HAP-1 (cell line): ENCODE data around the gene SLC66A2.

Experiments used
- DNase-seq, 2 experiments: peaks; one replicate each; pipeline ENCODE4 v3.0.0-alpha.2; 2016 to 2020; ENCODE audit warnings: low spot score in 2 of 2
- H3K27me3 ChIP-seq: fragments of 250-450 bp; sonication (Bioruptor Pico); 2 replicates; pipeline ENCODE4 v1.5.1; 2020; ENCODE audit warnings: low read depth, mild to moderate bottlenecking, moderate library complexity
- H3K36me3 ChIP-seq: fragments of 250-450 bp; sonication (Bioruptor Pico); replicated peaks from 2 replicates; pipeline ENCODE4 v1.5.1; 2020; ENCODE audit warnings: mild to moderate bottlenecking
- H3K4me1 ChIP-seq: fragments of 250-450 bp; sonication (Bioruptor Pico); 2 replicates; pipeline ENCODE4 v1.5.1; 2020; ENCODE audit warnings: mild to moderate bottlenecking
- H3K4me3 ChIP-seq: fragments of 250-450 bp; sonication (Bioruptor Pico); 2 replicates; pipeline ENCODE4 v1.5.1; 2020; ENCODE audit warnings: mild to moderate bottlenecking, moderate library complexity
- H3K9me3 ChIP-seq: fragments of 250-450 bp; sonication (Bioruptor Pico); 2 replicates; pipeline ENCODE4 v1.5.1; 2020; ENCODE audit warnings: mild to moderate bottlenecking, moderate library complexity
- in situ Hi-C: fragments of 300-500 bp; cut with MboI; formaldehyde crosslinking; loops from 3 replicates; pipeline ENCODE4 v1.14.3; 2020; ENCODE audit warnings: low sequenced_read_pairs, inconsistent platforms, mixed read lengths

The SLC66A2 gene

DNA sequence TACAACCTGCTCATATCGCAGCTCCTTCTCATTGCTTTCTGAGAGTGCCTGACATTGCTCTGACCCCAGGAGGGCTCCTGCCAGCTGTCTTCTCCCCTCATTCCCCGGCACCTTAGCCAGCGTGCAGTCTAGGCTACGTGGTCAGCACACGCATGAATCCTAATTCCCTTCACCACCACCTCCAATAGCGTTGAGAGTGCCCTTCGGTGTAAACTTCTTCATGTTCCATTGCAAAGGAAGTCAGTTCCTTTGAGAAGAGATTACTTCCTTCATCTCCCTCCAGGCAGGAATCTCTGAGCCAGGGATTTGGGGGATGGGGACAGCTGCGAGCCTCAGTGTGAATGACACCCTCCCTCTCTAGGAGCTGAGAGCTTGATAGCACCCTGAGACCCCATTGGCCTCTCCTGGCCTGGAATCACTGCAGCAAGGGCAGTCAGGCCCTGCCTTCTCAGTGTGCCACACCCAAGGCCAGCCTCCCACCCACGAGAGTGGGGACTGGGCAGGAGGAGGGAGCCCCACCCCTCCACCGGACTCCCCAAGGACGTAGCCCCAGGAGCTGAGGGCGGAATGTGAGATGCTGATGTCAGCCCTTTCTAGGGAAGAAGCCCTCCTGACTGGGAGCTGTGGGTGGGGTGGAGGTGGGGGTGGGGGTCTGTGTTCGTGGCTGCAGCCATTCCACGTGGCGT is 53.4 kb downstream of the SLC66A2 start:
- no peak overlapping the region for H3K4me3 ChIP-seq
- no peak for DNase-seq
- no peaks in the 10 kb centered on the region; the same call in 1 of the 2 replicates for H3K9me3 ChIP-seq
- H3K36me3 ChIP-seq = peaks cover under 1% of the 10 kb centered on the region
- no peaks in the 10 kb centered on the region for H3K4me1 ChIP-seq
- in situ Hi-C loops = no loop called here
- no peaks in the 10 kb centered on the region for H3K27me3 ChIP-seq

DNA sequence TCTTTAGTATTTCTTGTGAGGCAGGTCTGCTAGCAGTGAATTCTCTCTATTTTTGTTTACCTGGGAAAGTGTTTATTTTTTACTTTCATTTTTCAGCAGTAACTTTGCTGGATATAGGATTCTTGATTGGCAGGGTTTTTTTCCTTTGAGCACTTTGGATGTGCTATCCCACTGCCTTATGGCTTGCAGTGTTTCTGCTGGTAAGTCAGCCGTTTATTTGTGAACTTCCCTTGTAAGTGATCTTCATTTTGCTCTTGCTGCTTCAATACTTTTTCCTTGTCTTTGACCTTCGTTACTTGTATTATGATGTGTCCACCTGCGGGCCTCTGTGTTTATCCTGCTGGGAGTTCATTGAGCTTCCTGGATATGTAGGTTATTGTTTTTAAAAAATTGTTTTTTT is 54.7 kb downstream of the SLC66A2 start:
- Histone ChIP-seq H3K4me1 (no peaks in the 10 kb centered on the region), H3K4me3 (no peak overlapping the region), H3K36me3 (no peaks in the 10 kb centered on the region), H3K27me3 (no peaks in the 10 kb centered on the region), H3K9me3 (no peaks in the 10 kb centered on the region; the same call in 1 of the 2 replicates)
- in situ Hi-C loops = no loop called here
- no peak for DNase-seq

DNA sequence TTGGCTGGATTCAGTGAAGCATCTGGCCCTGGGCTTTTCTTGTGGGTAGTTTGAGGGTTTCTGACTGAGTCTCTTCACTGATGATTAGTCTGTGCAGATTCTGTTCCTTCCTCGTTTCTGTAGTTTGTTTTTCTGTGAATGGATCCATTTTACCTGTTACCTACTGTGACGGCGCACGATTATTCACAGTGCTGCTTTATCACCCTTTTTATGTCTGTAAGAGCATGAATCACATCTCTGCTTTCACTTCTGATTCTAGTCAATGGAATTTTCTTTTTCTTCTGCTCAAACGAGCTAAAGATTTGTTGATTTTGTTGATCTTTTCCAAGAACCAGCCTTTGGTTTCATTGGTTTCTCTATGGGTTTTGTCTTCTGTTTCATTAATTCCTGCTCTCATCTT is 60.8 kb downstream of the SLC66A2 start:
- H3K4me1 ChIP-seq = no peaks in the 10 kb centered on the region
- H3K9me3 ChIP-seq = peaks cover 4% of the 10 kb centered on the region; the same call in 1 of the 2 replicates
- in situ Hi-C loops = no loop called here
- no peaks in the 10 kb centered on the region for H3K27me3 ChIP-seq
- H3K36me3 ChIP-seq = no peaks in the 10 kb centered on the region
- DNase-seq = no peak
- no peak overlapping the region for H3K4me3 ChIP-seq

DNA sequence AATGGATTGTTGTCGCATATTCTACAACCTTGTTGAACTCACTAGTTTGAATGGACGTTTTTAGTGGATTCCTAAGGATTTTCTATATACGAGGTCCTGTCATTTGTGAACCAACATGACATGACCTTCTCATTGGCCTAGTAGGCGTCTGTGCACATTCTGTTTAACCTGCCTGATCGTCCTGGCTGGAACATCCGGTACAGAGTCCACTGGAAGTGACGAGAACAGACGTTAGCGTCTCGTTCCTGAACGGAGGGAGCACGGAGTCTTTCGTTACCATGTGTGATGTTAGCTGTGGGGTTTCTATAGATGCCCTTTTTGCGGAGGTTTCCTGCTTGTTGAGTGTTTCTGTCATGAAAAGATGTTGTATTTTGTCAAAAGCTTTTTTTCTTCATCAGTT is 61.9 kb downstream of the SLC66A2 start:
- H3K27me3 ChIP-seq = no peaks in the 10 kb centered on the region
- H3K4me3 ChIP-seq = no peak overlapping the region
- DNase-seq = no peak
- in situ Hi-C loops = no loop called here
- peaks cover 4% of the 10 kb centered on the region for H3K9me3 ChIP-seq
- no peaks in the 10 kb centered on the region for H3K36me3 ChIP-seq
- no peaks in the 10 kb centered on the region for H3K4me1 ChIP-seq

DNA sequence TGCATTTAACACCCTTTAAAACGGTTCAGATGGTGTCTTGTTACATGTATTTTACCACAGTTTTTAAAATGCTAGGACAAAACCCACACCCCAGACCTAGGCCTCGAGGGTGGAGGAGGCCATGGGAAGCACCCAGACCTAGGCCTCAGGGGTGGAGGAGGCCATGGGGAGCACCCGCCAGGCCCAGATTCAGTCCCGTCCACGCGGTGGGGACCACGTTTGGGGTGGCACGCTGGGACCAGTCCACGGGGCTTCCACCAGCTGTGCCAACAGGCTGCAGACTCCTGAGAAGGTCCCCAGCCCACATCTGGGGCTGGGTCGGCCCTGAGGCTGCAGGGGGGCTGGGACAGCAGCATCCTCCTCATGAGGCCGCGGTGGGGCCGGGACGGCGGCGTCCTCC is 63.4 kb downstream of the SLC66A2 start:
- no peaks in the 10 kb centered on the region for H3K4me1 ChIP-seq
- no peak overlapping the region for H3K4me3 ChIP-seq
- H3K27me3 ChIP-seq = no peaks in the 10 kb centered on the region
- H3K9me3 ChIP-seq = peaks cover 4% of the 10 kb centered on the region
- DNase-seq = no peak
- no peaks in the 10 kb centered on the region for H3K36me3 ChIP-seq
- in situ Hi-C loops = no loop called here

DNA sequence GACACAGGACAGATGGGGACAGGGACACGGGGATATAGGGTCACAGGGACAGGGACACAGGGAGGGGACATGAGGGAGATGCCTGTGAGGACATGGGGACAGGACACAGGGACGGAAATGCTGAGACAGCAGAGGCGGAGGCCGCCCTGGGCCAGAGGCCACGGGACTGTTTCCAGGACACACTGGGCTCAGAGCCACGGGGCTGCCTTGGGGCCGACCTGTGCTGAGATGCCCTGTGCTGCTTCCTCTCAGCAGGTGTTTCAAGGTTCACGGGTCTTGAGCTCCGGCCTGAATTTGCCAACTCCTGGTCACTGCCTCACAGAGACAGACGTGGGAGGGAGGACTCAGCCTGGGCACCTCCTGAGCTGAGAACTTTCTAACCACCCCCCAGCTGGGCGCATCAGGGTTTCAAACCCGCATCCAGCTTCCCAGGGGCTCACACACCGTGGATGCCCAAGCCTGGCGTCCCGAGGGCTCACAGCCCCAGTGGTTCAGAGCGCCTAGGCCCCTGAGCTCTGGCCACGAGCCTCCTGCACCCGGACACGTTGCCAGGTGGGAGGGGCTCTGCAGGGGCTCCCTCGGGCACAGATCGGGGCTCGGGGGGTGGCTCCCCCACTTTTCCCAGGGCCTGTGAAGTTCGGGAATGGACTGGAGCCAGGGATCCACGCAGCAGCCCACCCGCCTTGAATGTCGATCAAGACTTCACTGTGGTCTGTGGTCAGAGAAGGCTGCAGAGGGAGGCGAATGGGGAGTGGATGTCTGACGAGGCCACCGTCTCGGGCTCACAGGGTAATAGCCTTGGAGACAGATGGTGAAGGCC is 64.1 kb downstream of the SLC66A2 start:
- H3K4me3 ChIP-seq = no peak overlapping the region
- DNase-seq = peak in 1 of 2 experiments; percentile 6
- H3K9me3 ChIP-seq = peaks cover 4% of the 10 kb centered on the region
- in situ Hi-C loops = no loop called here
- no peaks in the 10 kb centered on the region for H3K36me3 ChIP-seq
- H3K4me1 ChIP-seq = no peaks in the 10 kb centered on the region
- H3K27me3 ChIP-seq = no peaks in the 10 kb centered on the region

DNA sequence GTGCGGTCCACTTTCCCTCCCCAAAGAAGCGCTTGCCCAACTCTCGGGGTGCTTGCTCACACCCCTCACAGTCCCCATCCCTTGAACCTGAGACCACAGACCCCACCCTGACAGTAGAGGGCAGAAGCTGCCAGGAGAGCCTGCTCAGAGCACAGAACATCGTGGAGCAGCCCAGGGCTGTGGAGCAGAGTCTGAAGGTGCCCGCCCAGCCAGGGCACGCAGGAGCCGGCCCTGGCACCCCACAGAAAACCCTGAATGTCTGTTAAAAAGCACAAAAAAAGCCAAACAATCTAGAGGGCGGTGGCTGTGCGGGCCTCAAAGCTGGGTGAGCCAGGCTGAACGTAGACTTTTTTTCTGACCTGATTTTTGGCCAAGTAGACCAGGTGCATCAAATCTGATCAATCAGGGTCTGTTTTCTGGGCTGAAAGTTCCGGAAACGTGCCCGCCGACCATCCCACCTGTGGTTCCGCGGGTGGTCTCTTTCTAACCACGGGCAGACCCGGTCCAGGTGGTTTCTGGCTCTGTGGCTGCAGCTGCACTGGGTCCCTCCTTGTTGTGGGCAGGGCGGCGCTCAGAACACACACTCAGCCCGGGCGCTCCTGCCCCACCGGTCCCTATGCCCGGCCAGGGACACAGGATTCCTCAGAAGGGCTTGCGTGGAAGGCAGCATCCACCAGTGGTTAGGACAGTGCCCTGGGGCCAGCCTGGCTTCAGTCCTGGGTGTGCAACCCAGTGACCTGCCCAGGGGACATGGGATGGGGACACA is 66.3 kb downstream of the SLC66A2 start:
- Histone ChIP-seq H3K36me3 (no peaks in the 10 kb centered on the region), H3K4me3 (no peak overlapping the region), H3K27me3 (no peaks in the 10 kb centered on the region), H3K4me1 (no peaks in the 10 kb centered on the region), H3K9me3 (peaks cover 4% of the 10 kb centered on the region)
- in situ Hi-C loops = no loop called here
- no peak for DNase-seq

DNA sequence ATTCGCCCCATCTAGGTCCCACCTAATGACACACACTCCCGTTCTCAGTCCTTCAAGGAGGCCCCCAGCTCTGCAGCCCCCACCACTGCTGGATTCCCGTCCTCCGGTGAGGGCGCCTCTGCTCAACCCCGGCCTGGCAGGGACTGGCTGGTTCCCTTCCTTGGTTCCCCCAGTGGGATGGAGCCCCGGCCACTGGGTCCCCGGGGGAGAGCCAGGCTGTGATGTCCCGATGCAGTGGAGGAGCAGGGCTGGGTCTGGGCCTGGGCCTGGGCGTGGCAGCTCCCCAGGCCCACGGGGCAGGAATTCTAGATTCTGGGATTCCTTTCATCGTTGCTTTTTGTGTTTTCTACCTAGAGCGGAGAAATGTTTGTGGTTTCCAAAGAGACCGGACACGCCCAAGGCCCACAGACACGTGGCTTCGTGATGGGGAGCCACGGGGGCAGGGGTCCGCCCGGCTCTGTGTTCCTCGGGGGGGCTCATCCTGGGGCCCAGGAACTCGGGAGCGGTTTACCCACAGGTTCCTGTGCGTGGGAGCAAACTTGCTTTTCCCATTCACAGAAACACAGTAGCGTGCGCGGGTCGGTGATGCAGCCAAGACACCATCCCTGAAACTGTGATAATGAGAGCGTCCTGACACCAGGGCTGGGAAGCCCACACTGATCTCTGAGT is 67.0 kb downstream of the SLC66A2 start:
- H3K4me1 ChIP-seq = no peaks in the 10 kb centered on the region
- no peaks in the 10 kb centered on the region; the same call in 1 of the 2 replicates for H3K9me3 ChIP-seq
- H3K27me3 ChIP-seq = no peaks in the 10 kb centered on the region
- H3K4me3 ChIP-seq = no peak overlapping the region
- H3K36me3 ChIP-seq = no peaks in the 10 kb centered on the region
- peak in 1 of 2 experiments; percentile 5 for DNase-seq
- in situ Hi-C loops = no loop called here

DNA sequence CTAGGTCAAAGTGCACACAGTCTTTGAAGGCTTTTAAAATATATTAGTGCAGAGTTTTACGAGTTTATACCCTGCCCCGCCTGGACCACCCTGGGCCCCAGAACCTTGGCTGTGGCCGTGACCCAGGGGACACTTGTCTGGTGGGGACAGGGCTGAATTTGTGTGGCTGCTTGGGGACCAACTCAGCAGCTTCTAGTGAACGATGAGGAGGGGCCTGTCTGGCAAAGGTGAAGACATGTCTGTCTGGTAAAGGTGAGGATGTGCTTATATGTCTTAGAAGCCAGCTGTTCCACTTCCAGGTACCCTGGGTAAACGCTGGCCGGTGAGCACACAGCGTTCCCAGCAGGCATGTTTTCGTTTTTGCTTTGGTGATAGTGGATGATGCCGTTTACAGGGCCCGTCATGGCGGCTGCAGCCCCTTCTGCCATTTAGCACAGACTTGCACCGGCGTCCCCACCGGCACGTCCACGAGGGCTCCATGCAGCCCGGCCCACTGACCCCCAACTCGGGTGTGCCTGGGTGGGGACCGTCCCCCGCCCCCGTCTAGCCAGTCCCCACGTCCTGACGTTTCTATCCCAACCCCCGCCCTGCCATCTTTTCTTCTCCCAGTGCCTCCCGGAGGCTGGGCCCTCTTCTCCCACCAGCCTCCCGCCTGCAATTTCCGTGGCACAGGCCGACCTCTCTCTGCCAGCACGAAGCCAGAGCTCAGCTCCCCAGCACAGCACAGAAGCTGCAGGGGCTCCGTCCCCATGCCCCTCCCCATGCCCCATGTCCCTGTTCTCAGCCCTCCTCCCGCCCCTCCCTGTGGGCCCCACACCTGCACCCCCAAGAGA is 67.8 kb downstream of the SLC66A2 start:
- Histone ChIP-seq H3K9me3 (no peaks in the 10 kb centered on the region; the same call in 1 of the 2 replicates), H3K27me3 (no peaks in the 10 kb centered on the region), H3K36me3 (no peaks in the 10 kb centered on the region), H3K4me1 (no peaks in the 10 kb centered on the region), H3K4me3 (no peak overlapping the region)
- no peak for DNase-seq
- in situ Hi-C loops = no loop called here

DNA sequence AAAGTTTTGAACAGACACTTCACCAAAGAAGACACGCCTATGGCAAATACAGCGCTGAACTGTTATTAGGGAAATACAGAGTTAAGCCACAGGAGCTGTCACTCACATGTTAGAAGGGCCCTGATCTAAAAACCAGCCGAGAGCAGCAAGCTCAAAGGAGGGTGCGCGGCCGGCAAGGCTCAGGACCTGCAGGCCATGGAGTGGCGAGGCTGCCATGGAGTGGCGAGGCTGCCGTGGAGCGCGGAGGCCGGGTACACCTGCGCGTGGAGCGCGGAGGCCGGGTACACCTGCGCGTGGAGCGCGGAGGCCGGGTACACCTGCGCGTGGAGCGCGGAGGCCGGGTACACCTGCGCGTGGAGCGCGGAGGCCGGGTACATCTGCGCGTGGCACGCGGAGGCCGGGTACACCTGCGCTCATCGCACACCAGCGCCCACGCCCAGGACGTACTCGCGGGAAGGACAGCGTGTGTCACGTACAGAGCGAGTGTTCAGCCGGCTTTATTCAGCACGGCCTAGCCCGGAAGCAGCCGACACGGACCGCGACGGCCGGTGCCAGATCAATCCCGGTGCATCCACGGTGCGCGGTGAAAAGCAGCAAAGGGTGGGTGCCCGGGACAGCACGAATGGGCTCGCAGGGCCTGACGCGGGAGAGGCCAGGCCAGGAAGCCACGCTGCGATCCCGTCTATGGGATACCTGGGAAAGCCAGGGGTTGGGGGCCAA is 68.8 kb downstream of the SLC66A2 start:
- Histone ChIP-seq H3K4me1 (no peaks in the 10 kb centered on the region), H3K36me3 (no peaks in the 10 kb centered on the region), H3K4me3 (no peak overlapping the region), H3K9me3 (no peaks in the 10 kb centered on the region; the same call in 1 of the 2 replicates), H3K27me3 (no peaks in the 10 kb centered on the region)
- in situ Hi-C loops = no loop called here
- no peak for DNase-seq

DNA sequence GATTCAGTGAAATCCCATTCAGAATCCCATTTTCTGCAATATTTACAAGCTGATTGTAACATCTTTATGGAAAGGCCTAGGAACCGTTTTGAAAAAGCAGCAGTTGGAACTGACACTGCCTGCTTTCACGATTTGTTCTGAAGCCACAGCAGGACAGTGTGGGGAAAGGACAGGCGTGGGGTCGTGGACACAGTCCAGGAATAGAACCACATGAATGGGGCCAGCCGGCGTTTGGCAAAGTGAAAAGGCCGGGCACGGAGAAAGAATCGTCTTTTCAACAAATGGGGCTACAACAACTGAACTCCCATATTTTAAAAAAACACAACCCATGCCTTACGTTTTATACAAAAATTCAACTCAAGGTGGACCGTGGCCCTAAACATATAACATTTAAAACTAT is 69.8 kb downstream of the SLC66A2 start:
- H3K9me3 ChIP-seq = no peaks in the 10 kb centered on the region; the same call in 1 of the 2 replicates
- DNase-seq = no peak
- H3K27me3 ChIP-seq = no peaks in the 10 kb centered on the region
- no peak overlapping the region for H3K4me3 ChIP-seq
- H3K4me1 ChIP-seq = no peaks in the 10 kb centered on the region
- in situ Hi-C loops = no loop called here
- no peaks in the 10 kb centered on the region for H3K36me3 ChIP-seq

DNA sequence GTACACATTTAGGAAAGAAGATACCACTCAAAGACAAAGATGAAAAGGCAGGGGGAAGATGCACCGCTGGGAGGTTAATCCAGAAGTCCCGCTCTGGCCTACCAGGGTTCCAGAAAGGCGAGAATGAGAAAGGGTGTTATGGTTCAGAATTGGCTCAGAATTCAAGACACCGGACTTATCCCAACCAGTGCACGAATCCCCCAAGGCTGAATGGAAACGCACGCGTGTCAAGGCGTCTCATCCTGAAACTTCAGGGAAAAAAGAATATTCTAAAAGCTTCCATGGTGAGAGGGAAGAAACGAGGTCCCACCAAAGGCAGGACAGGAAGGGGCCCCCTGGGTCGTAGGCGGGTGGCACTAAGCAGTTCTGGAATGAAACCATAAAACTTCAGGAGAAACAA is 71.9 kb downstream of the SLC66A2 start:
- no peak for DNase-seq
- no peaks in the 10 kb centered on the region for H3K9me3 ChIP-seq
- H3K36me3 ChIP-seq = no peaks in the 10 kb centered on the region
- in situ Hi-C loops = no loop called here
- H3K4me1 ChIP-seq = no peaks in the 10 kb centered on the region
- H3K4me3 ChIP-seq = no peak overlapping the region
- no peaks in the 10 kb centered on the region for H3K27me3 ChIP-seq
